Endodermal cell (in vitro differentiated cells): ENCODE measurements around the gene GTF2E1. TPM values are rescaled to one million over a fixed set of nuclear protein-coding genes. Genes with fewer than 3 reads are reported as not detected.

Experiments used
- DNase-seq: peaks from one replicate; pipeline ENCODE4 v3.0.0-alpha.2; 2017
- H3K27ac ChIP-seq: 2 replicates; pipeline ENCODE4 v1.5.1; 2013; ENCODE audit warnings: mild to moderate bottlenecking, low read depth, low read length, moderate library complexity
- H3K27me3 ChIP-seq: 2 replicates; pipeline ENCODE4 v1.6.1; 2013; ENCODE audit warnings: mild to moderate bottlenecking, low read length, moderate library complexity; ENCODE audit not compliant: insufficient read depth, control insufficient read depth, poor library complexity, severe bottlenecking
- H3K36me3 ChIP-seq: 2 replicates; pipeline ENCODE4 v1.7.0; 2013; ENCODE audit warnings: mild to moderate bottlenecking, low read length, moderate library complexity; ENCODE audit not compliant: control insufficient read depth, insufficient read depth
- H3K4me1 ChIP-seq: one replicate; pipeline ENCODE4 v1.7.0; 2013; ENCODE audit warnings: low read length; ENCODE audit not compliant: control insufficient read depth, insufficient read depth
- H3K4me3 ChIP-seq: 2 replicates; pipeline ENCODE4 v1.5.1; 2013; ENCODE audit warnings: mild to moderate bottlenecking, low read length, moderate library complexity
- H3K9ac ChIP-seq: 2 replicates; pipeline ENCODE4 v1.6.1; 2013; ENCODE audit warnings: mild to moderate bottlenecking, low read length, moderate library complexity; ENCODE audit not compliant: poor library complexity, severe bottlenecking; ENCODE audit errors: extremely low read depth
- H3K9me3 ChIP-seq: 2 replicates; pipeline ENCODE4 v1.6.1; 2013; ENCODE audit warnings: mild to moderate bottlenecking, low read length, moderate library complexity; ENCODE audit not compliant: control insufficient read depth
- H3K27ac Mint-ChIP-seq: 2 replicates; pipeline ENCODE4 v1.8.0; 2020; ENCODE audit warnings: mixed read lengths
- H3K27me3 Mint-ChIP-seq: 2 replicates; pipeline ENCODE4 v1.8.0; 2021; ENCODE audit warnings: mild to moderate bottlenecking, mixed read lengths; ENCODE audit not compliant: insufficient read depth
- H3K36me3 Mint-ChIP-seq: 2 replicates; pipeline ENCODE4 v1.8.0; 2020; ENCODE audit warnings: low read depth, mixed read lengths
- H3K4me1 Mint-ChIP-seq: 2 replicates; pipeline ENCODE4 v1.8.0; 2020; ENCODE audit warnings: mixed read lengths
- H3K4me3 Mint-ChIP-seq: 2 replicates; pipeline ENCODE4 v1.8.0; 2020; ENCODE audit warnings: mild to moderate bottlenecking, moderate library complexity, mixed read lengths
- H3K9me3 Mint-ChIP-seq: 2 replicates; pipeline ENCODE4 v1.8.0; 2020; ENCODE audit warnings: mild to moderate bottlenecking, mixed read lengths
- CTCF ChIP-seq: fragments of 200-600 bp; sonication (generic); conservative IDR thresholded peaks from 2 replicates; pipeline ENCODE4 v1.5.0; 2021; ENCODE audit warnings: antibody characterized with exemption, mild to moderate bottlenecking
- WGBS, 2 experiments: methylation state at CpG; one replicate each; pipeline versions ENCODE4 v1.1.5 to v1.1.7; 2013; ENCODE audit warnings: missing lambda C conversion rate in 2 of 2, mixed read lengths in 1 of 2; ENCODE audit not compliant: insufficient coverage in 1 of 2, insufficient read length in 1 of 2; 5-methylcytosine and 5-hydroxymethylcytosine counted together
- total RNA-seq, 2 donors: library from RNA; stranded (reverse); fragmentation: NEBNext Ultra II Directional in 1 of 2; extraction: Animal tissue kit (Norgen Biotek cat#: 25700) in 1 of 2; gene quantifications; 2 replicates in 1 of 2; 3 replicates in 1 of 2; pipeline ENCODE4 v1.2.1, GENCODE V29; 2021

The GTF2E1 gene
- total RNA-seq, 2 donors from 2014 or later: 42.6 to 51.1 TPM

GRCh38 chr3:120828796-120829195 lies 86.3 kb downstream of the GTF2E1 start:
- no peak for TF ChIP-seq CTCF

GRCh38 chr3:120831066-120831465 lies 88.5 kb downstream of the GTF2E1 start:
- Mint-ChIP-seq H3K4me3 (no peak overlapping the region), H3K36me3 (no peaks in the 10 kb centered on the region), H3K9me3 (no peaks in the 10 kb centered on the region), H3K4me1 (peaks cover 14% of the 10 kb centered on the region), H3K27me3 (peaks cover 41% of the 10 kb centered on the region), H3K27ac (no peak overlapping the region)
- Histone ChIP-seq H3K9me3 (no peaks in the 10 kb centered on the region), H3K27me3 (peaks cover 65% of the 10 kb centered on the region), H3K4me1 (peaks cover 4% of the 10 kb centered on the region), H3K27ac (no peak overlapping the region), H3K9ac (no peak overlapping the region), H3K4me3 (no peak overlapping the region), H3K36me3 (no peaks in the 10 kb centered on the region)
- peak; percentile 70 for DNase-seq
- no peak for TF ChIP-seq CTCF
- WGBS, 2 experiments: 68 to 89% methylated on average over 4 of the region's 4 CpGs

More at GRCh38 chr3:120828796-120829195, 86.3 kb downstream of the GTF2E1 start:
- no peak overlapping the region for H3K27ac ChIP-seq
- H3K9ac ChIP-seq: no peak overlapping the region
- Mint-ChIP-seq H3K36me3 (no peaks in the 10 kb centered on the region), H3K9me3 (no peaks in the 10 kb centered on the region), H3K4me3 (no peak overlapping the region), H3K27ac (no peak overlapping the region), H3K4me1 (peaks cover 26% of the 10 kb centered on the region), H3K27me3 (peaks cover 34% of the 10 kb centered on the region)
- peaks cover 5% of the 10 kb centered on the region for H3K4me1 ChIP-seq
- 90 to 100% methylated on average over 1 of the region's 1 CpG for WGBS, 2 experiments
- no peaks in the 10 kb centered on the region for H3K36me3 ChIP-seq
- peaks cover 72% of the 10 kb centered on the region for H3K27me3 ChIP-seq
- no peaks in the 10 kb centered on the region for H3K9me3 ChIP-seq
- no peak for DNase-seq
- no peak overlapping the region for H3K4me3 ChIP-seq

Other genes starting within 250 kb of the GTF2E1 start
- gene NDUFB4, start 146.4 kb upstream of the GTF2E1 start, total RNA-seq: 100 to 1,000 TPM; 144 to 181 TPM
- gene HGD, start 60.5 kb upstream of the GTF2E1 start, total RNA-seq: not detected
- gene RABL3, start 228 bp upstream of the GTF2E1 start, total RNA-seq: 10 to 100 TPM; 19.6 to 23.0 TPM
- gene STXBP5L, start 165.5 kb downstream of the GTF2E1 start, total RNA-seq: 1 to 10 TPM in 1 of 2 donors, under 1 TPM in 1; 0.97 to 3.6 TPM